ENCODE results near the gene CACNA1G. TPM values are rescaled to one million over a fixed set of nuclear protein-coding genes. Genes with fewer than 3 reads are reported as not detected.

The CACNA1G gene
- total RNA-seq, 1 experiment from 2014 or later, result 6.7 TPM

DNA sequence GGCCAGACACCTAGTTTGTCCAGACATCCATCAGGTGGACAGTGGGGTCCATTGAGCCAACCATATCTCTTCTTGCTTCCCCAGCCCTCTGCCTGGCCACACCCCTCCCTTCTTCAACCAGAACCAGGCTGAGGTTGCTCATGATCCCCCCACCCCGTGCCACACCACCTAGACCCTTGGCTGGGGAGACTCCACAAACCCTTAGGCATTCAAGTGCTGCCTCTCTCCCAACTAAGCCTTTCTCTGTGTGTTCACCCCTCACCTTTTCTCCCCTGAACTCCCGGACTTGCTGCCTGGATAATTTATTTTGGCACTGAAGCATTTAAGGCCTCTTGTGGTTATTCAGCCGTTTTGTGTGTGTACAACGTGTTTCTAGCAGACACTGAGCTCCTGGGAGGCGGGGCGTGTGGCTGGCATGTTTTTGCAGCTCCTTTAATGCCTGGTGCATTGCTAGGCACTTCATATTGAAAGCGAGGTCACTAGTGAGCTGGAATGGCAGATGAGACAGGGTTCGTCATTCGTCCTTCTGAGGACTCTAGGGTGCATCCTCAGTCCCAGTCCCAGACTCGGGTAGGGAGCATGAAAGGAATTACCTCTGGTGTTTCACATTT is 28.7 kb downstream of the CACNA1G start:
- CTCF ChIA-PET, result interaction anchor here (2.6 to 3.1 kb wide), 2 partner anchors 37 to 38 kb away, joined by 9 to 11 read pairs; no protein-coding TSS in a partner anchor

More for the DNA sequence above, 28.7 kb downstream of the CACNA1G start:
- H3K27ac Mint-ChIP-seq, result 0 out of 2 replicates have a peak overlapping the region, but pooled peaks have one; percentile 8
- no peak for ATAC-seq
- TF ChIP-seq ZBTB43 (CRISPR knock-in tag; IDR thresholded peaks at IDR 0.05) (no peak), TCF7 (CRISPR knock-in tag; IDR thresholded peaks at IDR 0.05; ENCODE audit: low read depth) (no peak), FOXJ3 (CRISPR knock-in tag; IDR thresholded peaks at IDR 0.05; ENCODE audit: borderline replicate concordance) (no peak), ATF1 (CRISPR knock-in tag; IDR thresholded peaks at IDR 0.05) (no peak), STAT6 (CRISPR knock-in tag; conservative IDR thresholded peaks at IDR 0.05; ENCODE audit: low read depth) (no peak), TEAD1 (CRISPR knock-in tag; IDR thresholded peaks at IDR 0.05) (no peak), RELA (CRISPR knock-in tag; IDR thresholded peaks at IDR 0.05; ENCODE audit: borderline replicate concordance) (no peak), NFATC4 (CRISPR knock-in tag; IDR thresholded peaks at IDR 0.05) (no peak), ELF4 (CRISPR knock-in tag; IDR thresholded peaks at IDR 0.05; ENCODE audit: low read depth) (no peak), IRF2 (CRISPR knock-in tag; IDR thresholded peaks at IDR 0.05; ENCODE audit: borderline replicate concordance, low read depth) (no peak), ZNF423 (CRISPR knock-in tag; IDR thresholded peaks at IDR 0.05) (no peak), ESRRA (CRISPR knock-in tag; IDR thresholded peaks at IDR 0.05; ENCODE audit: borderline replicate concordance) (no peak), PREB (CRISPR knock-in tag; IDR thresholded peaks at IDR 0.05; ENCODE audit: borderline replicate concordance) (no peak), ARID4B (CRISPR knock-in tag; IDR thresholded peaks at IDR 0.05; ENCODE audit: borderline replicate concordance) (no peak), ZNF317 (CRISPR knock-in tag; IDR thresholded peaks at IDR 0.05; ENCODE audit: borderline replicate concordance, low read depth) (no peak)
- TF ChIP-seq, protein P1, sequence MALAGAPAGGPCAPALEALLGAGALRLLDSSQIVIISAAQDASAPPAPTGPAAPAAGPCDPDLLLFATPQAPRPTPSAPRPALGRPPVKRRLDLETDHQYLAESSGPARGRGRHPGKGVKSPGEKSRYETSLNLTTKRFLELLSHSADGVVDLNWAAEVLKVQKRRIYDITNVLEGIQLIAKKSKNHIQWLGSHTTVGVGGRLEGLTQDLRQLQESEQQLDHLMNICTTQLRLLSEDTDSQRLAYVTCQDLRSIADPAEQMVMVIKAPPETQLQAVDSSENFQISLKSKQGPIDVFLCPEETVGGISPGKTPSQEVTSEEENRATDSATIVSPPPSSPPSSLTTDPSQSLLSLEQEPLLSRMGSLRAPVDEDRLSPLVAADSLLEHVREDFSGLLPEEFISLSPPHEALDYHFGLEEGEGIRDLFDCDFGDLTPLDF (CRISPR knock-in tag; IDR thresholded peaks at IDR 0.05), result no peak
- TF ChIP-seq, protein P2, sequence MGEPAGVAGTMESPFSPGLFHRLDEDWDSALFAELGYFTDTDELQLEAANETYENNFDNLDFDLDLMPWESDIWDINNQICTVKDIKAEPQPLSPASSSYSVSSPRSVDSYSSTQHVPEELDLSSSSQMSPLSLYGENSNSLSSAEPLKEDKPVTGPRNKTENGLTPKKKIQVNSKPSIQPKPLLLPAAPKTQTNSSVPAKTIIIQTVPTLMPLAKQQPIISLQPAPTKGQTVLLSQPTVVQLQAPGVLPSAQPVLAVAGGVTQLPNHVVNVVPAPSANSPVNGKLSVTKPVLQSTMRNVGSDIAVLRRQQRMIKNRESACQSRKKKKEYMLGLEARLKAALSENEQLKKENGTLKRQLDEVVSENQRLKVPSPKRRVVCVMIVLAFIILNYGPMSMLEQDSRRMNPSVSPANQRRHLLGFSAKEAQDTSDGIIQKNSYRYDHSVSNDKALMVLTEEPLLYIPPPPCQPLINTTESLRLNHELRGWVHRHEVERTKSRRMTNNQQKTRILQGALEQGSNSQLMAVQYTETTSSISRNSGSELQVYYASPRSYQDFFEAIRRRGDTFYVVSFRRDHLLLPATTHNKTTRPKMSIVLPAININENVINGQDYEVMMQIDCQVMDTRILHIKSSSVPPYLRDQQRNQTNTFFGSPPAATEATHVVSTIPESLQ (CRISPR knock-in tag; IDR thresholded peaks at IDR 0.05), result no peak
- TF ChIP-seq, protein P3, sequence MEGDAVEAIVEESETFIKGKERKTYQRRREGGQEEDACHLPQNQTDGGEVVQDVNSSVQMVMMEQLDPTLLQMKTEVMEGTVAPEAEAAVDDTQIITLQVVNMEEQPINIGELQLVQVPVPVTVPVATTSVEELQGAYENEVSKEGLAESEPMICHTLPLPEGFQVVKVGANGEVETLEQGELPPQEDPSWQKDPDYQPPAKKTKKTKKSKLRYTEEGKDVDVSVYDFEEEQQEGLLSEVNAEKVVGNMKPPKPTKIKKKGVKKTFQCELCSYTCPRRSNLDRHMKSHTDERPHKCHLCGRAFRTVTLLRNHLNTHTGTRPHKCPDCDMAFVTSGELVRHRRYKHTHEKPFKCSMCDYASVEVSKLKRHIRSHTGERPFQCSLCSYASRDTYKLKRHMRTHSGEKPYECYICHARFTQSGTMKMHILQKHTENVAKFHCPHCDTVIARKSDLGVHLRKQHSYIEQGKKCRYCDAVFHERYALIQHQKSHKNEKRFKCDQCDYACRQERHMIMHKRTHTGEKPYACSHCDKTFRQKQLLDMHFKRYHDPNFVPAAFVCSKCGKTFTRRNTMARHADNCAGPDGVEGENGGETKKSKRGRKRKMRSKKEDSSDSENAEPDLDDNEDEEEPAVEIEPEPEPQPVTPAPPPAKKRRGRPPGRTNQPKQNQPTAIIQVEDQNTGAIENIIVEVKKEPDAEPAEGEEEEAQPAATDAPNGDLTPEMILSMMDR (IDR thresholded peaks at IDR 0.05), result no peak
- H3K9me3 Mint-ChIP-seq, result no peaks in the 10 kb centered on the region
- POLR2A ChIA-PET, result no interaction called here
- no peak for DNase-seq (ENCODE audit: low spot score)
- no peaks in the 10 kb centered on the region for H3K36me3 Mint-ChIP-seq
- H3K27me3 Mint-ChIP-seq (ENCODE audit: low read depth), result no peaks in the 10 kb centered on the region
- no peak overlapping the region for H3K4me3 Mint-ChIP-seq
- H3K4me1 Mint-ChIP-seq, result peaks cover 20% of the 10 kb centered on the region
